NCI-H2196 treated with DMSO at 0.1 percent for 48 hours (cell line): ENCODE results near the gene TTC22.
A peak's percentile ranks its signal among the peaks of the same experiment; 100 is the strongest.

Source experiments
- DNase-seq: peaks from one replicate; lab custom pipeline; 2025; ENCODE audit not compliant: unreplicated experiment; lab: John Stamatoyannopoulos, UW

The TTC22 gene

DNA sequence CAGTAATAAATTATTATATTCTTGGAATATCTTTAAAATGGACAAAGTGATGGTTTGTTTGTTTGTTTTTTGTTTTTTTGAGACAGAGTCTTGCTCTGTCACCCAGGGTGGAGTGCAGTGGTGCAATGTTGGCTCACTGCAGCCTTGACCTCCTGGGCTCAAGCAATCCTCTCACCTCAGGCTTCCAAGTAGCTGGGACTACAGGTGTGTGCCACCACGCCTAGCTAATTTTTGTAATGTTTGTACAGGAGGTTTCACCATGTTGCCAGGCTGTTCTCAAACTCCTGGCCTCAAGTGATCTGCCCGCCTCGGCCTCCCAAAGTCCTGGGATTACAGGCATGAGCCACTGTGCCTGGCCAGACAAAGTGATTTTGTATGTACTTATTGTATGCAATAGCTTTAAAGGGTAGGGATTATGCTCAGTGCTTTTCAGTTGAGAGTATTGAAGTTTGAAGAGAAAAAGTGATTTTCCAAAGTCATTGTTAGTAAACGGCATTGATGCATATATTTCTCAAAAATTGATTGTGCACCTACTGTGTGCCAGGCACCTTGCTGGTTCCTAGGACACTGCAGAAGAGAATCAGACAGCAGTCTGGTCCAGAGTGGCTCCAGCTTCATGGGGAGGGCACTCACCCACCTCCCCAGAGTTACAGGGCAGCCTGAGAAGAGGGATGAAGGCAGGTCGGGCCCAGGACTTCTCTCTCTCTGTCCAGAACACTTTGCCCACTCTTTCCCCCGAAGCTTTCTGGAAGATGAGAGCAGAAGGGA lies 34.2 kb upstream of the TTC22 start:
- DNase-seq: no peak

DNA sequence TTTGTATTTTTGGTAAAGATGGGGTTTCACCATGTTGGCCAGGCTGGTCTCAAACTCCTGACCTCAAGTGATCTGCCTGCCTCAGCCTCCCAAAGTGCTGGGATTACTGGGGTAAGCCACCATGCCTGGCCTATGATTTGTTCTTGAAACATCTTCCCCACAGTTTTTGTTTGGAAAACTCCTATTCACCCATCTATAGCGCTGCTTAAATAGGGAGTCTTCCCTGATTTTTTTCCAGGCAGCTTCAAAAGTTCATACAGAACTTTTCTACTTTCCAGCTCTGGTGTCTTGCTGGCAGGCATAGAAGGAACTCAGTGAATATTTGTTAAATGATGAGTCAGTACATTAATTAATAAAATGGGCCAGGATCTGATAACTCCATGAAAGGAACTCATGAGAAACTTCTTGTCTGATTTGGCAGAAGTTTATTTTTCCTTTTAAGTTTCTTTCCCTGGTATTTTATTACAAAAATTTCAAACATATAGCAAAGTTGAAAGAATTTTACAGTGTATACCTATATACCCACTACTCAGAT lies 33.0 kb upstream of the TTC22 start:
- no peak for DNase-seq

DNA sequence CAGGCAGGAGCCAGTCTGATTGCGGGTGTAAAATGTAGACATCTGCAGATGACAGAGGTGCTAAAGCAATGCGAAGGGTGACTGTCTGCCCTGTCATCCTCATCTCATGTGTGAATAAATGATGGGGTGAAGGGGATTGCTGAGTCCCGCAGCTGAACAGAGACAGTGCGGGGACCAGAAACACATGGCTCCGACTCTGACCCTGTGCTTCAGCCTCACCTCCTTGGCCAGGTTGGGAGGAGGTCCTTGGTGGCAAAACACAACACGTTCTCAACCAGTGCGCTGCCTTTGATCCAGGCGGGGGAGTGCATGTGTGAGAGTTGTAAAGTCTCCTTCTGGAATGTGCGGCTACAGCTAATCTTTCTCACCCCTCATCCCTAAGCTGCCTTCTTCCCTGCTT lies 32.0 kb upstream of the TTC22 start:
- no peak for DNase-seq

DNA sequence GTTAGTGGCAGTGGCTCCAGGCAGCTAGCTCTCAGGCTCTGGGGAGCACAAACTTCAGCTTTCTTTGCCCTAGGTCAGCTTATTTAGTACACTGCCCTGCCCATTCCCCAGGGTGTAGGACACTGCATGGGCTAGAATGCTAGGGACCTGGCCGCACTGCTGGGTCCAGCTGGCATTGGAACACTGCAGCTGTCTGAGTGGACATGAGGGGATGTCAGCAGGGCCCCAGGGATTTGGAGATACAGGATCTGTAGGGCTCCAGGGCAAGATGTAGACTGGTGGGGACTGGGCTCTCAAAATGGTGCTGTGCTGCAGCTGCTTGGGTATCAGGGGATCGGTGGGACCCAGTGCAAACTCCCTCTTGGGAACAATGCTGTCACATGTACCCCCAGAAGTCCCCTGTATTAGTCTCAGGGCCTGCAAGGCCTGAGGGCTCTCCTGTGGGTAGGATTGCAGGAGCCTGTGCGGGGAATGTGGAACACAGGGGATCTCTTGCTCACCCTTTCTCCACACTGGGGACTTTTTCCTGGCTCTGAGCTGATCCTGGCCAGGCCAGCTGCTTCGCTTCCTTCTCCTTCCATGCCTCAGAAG lies 25.2 kb upstream of the TTC22 start:
- no peak for DNase-seq

DNA sequence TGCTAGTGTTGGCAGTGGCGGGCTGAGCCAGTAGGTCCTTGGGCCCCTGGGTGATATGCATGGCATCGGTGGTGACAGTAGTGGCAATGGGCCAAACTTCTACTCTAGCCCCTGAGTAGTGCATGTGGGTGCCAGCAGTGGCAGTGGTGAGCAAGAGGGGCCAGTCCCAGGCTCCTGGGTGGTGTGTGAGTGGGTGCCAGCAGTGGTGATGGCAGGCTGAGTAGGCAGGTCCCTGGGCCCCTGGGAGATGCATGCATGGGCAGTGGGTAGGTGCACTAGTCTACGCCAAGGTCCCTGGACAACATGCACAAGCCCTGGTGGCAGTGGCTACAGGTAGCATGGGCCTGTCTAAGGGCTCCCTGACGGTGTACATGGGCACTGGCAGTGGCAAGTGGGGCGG lies 24.6 kb upstream of the TTC22 start:
- DNase-seq: no peak

DNA sequence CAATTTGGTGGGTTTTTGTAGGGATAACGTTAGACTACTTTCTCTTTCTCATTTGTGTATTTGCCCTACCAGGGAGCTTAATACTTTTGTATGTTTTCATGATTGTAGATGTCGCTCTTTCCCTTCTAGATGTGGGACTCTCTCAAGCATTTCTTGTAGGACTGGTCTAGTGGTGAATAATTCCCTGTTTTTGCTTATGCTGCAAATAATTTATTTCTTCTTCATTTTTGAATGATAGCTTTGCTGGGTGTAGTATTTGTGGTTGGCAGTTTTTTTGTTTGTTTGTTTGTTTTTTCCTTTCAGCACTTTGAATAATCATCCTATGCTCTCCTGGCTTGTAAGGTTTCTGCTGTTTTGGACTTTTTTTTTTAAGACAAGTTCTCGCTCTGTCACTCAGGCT lies 22.5 kb upstream of the TTC22 start:
- no peak for DNase-seq

DNA sequence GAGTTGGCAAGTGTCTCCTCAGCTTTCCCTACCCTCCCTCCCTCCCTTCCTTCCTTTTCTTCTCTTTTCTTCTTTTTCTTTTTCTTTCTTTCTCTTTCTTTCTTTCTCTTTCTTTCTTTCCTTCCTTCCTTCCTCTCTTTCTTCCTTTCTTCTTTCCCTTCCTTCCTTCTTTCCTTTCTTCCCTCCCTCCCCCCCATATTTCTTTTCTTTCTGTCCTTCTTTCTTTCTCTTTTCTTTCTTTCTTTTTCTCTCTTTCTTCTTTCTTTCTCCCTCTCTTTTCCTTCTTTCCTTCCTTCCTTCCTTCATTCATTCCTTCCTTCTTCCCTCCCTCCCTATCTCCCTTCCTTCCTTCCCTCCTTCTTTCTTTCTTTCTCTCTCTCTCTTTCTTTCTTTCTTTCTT lies 18.6 kb upstream of the TTC22 start:
- no peak for DNase-seq

DNA sequence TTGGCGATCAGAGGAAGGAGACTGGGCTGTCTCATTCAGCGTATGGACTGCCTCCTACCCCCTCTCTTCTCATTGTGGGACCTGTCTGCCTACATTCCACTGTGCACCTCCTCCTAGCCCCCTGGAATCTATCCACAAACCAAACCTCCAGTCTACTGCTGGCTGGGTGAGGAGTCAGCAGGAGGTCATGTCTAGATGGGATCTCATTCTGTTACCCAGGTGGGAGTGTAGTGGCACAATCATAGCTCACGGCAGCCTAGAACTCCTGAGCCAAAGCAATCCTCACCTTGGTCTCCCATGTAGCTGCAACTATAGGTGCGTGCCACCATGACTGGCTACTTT lies 18.0 kb upstream of the TTC22 start:
- no peak for DNase-seq

DNA sequence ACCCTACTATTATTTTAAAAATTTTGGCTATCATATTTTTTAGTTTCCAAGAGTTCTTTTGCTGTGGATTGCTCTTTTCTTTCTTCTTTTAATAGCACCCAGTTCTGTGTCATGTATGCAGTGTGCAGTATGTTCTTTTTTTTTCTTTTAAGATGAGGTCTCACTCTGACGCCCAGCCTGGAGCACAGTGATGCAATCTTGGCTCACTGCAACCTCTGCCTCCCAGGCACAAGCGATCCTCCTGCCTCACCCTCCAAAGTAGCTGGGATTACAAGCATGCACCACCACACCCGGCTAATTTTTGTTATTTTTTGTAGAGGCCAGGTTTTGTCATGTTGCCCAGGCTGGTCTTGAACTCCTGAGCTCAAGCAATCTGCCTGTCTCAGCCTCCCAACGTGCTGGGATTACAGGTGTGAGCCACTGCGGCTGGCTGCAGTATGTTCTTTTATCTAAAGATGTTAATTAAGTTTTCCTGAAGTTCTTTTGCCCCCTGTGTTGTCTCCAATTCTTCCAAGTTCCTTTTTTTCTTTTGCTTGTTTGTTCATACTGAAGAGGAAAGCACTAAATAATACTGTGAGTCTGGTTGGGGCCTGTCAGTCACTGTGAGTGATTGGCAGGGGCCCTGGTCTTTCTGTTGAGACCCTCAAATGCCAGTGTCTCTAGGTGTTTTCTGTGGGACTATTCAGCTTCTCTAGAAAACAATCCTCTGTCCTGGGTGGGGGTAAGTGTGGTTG lies 17.5 kb upstream of the TTC22 start:
- DNase-seq: no peak

DNA sequence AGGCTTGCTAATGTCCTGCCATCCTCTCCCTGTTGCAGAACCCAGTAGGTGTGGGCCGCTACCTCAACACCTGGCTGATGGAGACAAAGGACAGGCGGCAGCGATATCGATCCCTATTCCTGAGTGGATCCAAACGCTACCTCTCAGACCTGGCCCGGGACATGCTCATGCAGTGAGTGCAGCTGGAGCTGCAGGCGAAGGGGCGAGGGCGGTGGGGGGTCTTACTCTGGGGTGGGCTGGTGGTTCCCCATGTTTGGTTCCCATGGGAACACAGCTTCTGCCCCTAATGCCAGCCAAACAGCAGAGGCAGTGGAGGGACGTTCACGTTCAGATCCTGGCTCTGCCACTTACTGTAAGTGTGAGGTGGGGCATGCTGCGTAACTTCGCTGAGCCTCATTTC lies 15.8 kb upstream of the TTC22 start:
- DNase-seq: no peak

DNA sequence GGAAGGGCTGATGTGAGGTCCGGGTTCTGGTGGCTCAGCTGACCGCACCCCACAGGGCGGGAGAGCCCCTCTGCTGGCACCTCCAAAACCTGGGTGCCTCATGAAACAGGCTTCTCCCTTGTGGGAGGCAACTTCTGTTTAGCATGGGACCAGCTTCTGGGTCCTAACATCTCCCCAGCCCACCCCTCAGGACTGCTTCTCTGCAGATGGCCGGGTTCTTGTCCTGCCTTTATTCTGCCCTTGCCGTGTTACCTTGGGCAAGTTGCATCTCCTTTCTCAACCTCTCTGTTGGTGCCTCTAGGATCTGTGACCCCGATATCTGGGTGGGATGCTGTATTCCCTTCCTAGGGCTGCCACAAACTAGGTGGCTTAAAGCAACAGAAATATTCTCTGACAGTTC lies 15.0 kb upstream of the TTC22 start:
- DNase-seq: no peak

DNA sequence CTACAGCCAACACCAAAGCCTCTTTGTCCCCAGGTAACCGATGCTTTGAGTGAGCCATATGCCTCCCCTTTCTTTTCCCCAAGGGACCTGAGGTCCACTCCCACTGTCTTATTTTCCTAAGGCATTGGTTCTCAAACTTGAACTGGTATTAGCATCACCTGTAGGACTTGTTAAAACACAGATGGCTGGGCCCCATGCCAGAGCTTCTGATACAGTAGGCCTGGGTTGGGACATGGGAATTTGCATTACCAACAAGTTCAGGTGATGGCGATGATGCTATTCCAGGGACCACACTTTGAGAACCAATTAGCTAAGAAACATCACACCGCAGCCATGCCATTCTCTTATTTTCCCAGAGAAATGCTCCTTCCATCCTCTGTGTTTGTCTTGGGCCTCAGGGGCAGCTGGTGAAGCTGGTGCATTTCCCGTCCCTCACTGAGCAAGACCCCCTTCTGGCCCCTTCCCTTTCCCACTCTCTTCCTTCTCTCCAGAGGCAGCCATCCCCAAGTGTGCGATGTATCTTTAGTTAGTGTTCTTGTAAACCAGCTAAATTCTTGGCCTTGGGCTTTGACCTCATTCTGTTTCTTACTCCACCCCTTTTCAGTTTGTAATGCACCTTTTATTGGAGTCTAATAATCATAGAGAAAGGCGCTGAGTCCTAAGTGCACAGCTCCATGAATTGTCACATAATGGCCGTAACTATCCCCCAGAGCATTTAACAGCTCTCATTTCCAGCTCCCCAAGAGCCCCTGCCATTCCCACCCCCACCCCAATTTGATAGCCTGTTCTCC lies 14.2 kb upstream of the TTC22 start:
- DNase-seq: no peak

DNA sequence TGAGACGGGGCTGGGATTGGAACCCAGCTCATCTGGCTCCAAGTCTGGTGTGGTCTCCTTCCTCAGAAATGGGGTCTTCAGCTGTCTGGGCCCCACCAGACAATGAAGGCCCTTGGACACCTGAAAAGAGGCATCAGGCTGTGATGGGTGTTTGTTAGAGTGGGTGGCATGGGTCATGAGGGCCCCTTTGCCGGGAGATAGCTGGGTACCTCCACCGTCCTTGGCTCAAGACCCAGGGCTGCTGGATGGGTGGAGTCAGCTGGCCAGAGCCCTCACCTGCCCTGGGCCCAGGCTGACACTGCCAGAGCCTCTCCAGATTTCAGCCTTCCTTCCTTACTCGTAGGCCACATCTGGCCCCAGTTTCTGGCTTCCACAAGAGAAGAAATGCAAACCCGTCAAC lies 13.4 kb upstream of the TTC22 start:
- no peak for DNase-seq

DNA sequence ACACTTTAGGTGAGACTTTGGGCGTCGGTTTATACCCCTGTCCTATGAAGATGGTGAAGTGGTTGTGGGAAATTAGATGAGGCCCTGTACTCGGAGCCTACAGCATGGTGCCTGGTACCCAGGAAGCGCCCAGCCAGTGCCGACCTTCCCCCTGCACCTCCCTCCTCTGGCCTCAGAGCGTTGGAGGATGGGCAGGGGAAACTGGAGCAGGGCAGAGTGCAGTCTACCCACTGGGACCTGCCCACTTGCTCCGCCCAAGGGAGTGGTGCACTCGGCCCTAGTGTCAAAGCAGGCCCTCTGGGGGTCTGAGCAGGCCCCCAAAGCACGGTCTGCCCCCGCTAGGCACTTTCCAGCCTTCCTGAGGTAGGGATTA lies 13.0 kb upstream of the TTC22 start:
- no peak for DNase-seq

DNA sequence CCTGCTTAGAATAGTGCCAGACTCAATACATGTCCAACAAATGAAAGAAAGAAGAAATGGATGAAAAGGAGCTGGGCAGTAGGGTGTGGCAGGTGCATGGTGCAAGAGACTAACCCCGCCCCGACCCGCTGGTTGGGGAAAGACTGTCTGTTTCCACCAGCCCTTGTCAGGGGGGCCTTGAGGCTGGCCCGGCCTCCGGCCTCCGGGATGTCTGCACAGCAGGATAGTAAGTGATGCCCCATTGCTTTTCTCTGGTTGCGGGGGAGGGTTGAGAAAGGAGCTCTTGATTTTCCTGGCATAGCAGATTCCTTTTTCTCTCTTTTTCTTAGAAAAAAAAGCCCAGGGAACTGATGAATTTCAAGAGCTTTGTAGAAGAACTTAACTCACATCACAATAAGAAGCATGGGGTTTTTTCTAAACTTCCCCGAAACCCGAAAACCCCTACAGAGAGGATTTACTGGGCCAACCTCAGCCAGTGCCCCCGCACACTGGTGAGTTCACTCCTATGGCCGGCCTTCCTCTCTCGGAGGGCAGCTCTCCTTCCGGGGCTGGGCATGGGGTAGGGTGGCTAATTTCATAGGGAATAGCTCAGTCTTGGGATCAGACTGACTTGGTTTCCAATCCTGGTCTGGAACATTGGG lies 12.5 kb upstream of the TTC22 start:
- no peak for DNase-seq

DNA sequence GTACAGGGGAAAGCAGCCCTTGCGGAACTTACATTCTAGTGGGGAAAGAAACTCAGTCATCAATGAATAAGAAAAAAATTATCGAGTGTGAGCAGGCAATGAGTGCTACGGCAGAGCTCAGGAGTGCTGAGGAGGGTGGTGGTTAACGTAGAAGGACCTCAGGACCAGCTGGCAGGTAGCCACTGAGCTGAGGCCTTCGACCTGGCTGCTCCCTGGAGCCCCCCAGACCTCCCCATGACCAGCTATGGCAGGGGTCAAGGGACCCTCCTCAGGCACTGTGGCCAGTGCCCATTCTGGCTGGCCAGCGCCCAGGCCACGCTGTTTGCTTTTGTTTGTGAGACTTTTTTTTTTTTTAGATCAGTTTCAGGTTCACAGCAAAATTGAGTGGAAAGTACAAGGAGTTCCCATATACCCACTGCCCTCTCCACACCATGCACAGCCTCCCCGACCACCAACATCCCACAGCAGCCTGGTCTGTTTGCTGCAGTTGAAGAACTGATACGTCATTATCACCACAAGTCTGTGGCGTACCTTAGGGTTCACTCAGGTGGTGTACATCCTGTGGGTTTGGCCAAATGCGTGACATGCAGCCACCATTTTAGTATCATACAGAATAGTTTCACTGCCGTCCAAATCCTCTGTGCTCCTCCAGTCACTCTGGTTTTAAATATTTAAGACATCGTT lies 11.8 kb upstream of the TTC22 start:
- DNase-seq: no peak

DNA sequence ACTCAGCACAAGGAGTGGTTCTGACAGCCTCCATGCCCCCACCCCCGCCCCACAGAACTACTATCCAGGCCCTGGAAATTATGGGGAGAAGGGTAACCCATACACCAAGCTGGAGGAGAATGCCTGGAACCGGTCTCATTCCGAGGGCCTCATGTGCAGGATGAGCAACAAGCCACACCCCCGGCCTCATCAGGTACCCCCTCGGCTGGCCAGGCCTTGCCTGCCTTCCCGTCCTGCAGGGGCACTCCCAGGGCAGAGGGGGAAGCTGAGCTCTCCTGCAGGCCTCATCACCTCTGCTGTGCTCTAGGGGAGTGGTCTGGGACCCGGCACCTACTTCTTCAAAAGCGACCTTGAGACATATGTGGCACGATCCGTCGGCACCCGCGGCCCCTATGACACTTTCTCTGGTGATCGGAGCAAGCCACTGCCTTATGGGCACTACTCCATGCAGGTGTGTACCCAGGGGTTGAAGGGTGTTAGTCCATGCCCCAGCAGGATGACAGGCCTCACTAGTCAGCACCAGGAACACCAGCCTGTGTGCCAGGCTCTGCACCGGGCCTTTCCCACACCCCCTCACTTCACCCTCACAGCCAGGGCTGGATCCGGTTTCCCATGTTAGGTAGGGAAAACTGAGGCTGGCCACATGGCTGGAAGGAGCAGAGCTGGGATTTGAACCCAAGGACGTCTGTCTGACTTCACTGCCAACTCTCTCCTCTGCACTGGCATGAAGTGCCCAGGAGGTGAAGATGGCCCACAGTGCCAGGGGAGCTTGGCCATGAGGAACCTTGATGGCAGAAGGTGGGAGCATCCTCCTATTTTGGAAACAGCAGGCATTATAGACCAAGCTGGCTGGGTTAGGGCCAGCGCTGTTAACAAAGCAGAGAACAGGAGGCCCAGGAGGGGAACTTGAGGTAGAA lies 10.9 kb upstream of the TTC22 start:
- DNase-seq: no peak

DNA sequence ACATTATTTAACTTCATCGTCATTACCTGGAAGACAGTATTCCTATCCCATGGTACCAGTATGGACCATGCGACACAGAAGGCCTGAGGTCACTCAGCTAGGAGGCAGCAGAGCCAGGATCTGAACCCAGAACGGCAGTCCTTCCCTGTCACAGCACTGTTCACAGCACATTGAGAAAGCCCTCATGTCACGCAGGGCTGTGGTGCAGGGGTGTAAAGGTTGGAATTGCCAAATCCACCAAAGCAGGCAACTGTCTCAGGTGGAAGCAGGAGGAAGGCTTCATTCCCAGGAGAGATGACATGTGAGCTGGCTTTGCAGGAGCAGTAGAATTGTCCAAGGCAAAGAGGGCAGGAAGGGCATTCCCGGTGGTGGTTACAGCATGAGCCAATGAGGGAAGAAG lies 9.9 kb upstream of the TTC22 start:
- DNase-seq: no peak

DNA sequence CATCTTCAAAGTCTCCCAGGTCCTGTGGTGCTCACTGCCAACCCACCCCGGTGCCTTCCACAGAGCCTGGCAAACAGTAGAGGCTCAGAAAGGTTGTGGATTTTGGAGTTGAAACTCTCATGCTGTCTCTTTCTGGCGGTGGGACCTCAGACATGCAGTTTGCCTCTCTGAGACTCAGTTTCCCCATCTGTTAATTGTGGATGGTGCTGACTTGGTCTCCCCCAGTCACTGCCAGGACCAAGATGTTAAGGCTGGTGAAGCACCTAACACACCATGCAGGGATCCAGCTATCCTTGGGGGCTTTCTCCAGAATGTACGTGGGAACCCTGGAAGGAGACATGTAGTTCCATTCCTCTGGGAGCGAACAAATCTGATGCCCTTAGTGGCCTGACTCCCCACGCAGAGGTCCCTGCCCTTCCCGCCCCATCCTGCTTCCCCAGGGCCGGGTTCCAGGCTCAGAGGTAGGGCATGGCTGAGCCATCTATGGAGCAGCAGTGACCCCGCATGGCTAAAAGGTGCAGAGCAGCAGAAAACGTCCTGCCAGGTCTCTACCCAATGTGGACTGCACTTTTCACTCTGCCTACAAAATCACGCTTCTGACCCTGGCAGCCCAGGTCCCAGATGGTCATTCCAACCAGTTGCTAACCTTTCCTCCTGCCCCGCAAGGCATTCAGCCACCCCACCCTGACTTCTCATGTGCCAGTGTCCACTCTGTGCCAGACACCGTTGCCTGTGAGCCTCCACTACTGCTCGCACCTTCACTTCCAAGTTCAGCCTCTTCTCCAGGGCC lies 9.2 kb upstream of the TTC22 start:
- DNase-seq: peak; percentile 23
